B cell (primary cell): ENCODE measurements around the gene KIRREL3. TPM values are rescaled to one million over a fixed set of nuclear protein-coding genes. Genes with fewer than 3 reads are reported as not detected.

Experiments used
- ATAC-seq: fragments of 200-7000 bp; cut with Tn5 transposase; one replicate; pipeline ENCODE4 v1.10.0; 2021; ENCODE audit warnings: low read depth, mild to moderate bottlenecking, moderate number of reproducible peaks, moderate library complexity
- CTCF ChIA-PET: fragments of 350-600 bp; sonication (Branson Sonifier 250); formaldehyde crosslinking; loops from one replicate; lab custom pipeline; 2021; ENCODE audit warnings: antibody characterized with exemption, inconsistent platforms; lab: Charles Lee
- POLR2A ChIA-PET: fragments of 350-600 bp; sonication (Branson Sonifier 250); formaldehyde crosslinking; loops from one replicate; lab custom pipeline; 2021; ENCODE audit warnings: antibody characterized with exemption; lab: Charles Lee
- DNase-seq: peaks from one replicate; pipeline ENCODE4 v3.0.0; 2013
- H2AFZ ChIP-seq: 2 replicates; pipeline ENCODE4 v1.6.1; 2012; ENCODE audit warnings: mild to moderate bottlenecking, low read depth, low read length; ENCODE audit not compliant: insufficient read depth, poor library complexity, severe bottlenecking
- H3K27ac ChIP-seq, 2 donors: 1 replicate in 1 of 2; 2 replicates in 1 of 2; pipeline ENCODE4 v1.5.1; 2012 to 2013; ENCODE audit warnings: low read length in 2 of 2, mild to moderate bottlenecking in 2 of 2, moderate library complexity in 1 of 2
- H3K27me3 ChIP-seq, 4 experiments: fragments of 200-600 bp in 1 of 4; sonication (generic) in 1 of 4; replicated peaks in 1 of 4; 1 replicate in 2 of 4; 2 replicates in 2 of 4; pipeline versions ENCODE4 v1.6.1 to v1.7.0; 2013 to 2016; ENCODE audit warnings: low read length in 3 of 4, mild to moderate bottlenecking in 2 of 4, mixed read lengths in 1 of 4, moderate library complexity in 1 of 4; ENCODE audit not compliant: insufficient read depth in 4 of 4, control insufficient read depth in 3 of 4; ENCODE audit errors: control extremely low read depth in 1 of 4
- H3K36me3 ChIP-seq, 2 experiments: replicated peaks in 1 of 2; 1 replicate in 1 of 2; 2 replicates in 1 of 2; pipeline versions ENCODE4 v1.6.1 to v1.7.1; 2013; ENCODE audit warnings: low read length in 1 of 2; ENCODE audit not compliant: insufficient read depth in 2 of 2, control insufficient read depth in 1 of 2; ENCODE audit errors: control extremely low read depth in 1 of 2, extremely low read depth in 1 of 2
- H3K4me1 ChIP-seq, 2 donors: fragments of 200-600 bp in 1 of 2; sonication (generic) in 1 of 2; 1 replicate in 1 of 2; 2 replicates in 1 of 2; pipeline versions ENCODE4 v1.5.1 to v1.6.1; 2013 to 2017; ENCODE audit warnings: low read length in 2 of 2; ENCODE audit not compliant: control insufficient read depth in 2 of 2, insufficient read depth in 2 of 2
- H3K4me2 ChIP-seq: replicated peaks from 2 replicates; pipeline ENCODE3; 2012; ENCODE audit warnings: mild to moderate bottlenecking, low read depth, low read length; ENCODE audit not compliant: poor library complexity, severe bottlenecking
- H3K4me3 ChIP-seq, 5 experiments: fragments of 200-600 bp in 1 of 5; sonication (generic) in 1 of 5; 1 replicate in 3 of 5; 2 replicates in 2 of 5; pipeline versions ENCODE4 v1.5.1 to v1.7.0; 2011 to 2016; ENCODE audit warnings: low read length in 4 of 5, mild to moderate bottlenecking in 4 of 5, low read depth in 2 of 5, control low read depth in 1 of 5, moderate library complexity in 1 of 5; ENCODE audit not compliant: insufficient read depth in 1 of 5; ENCODE audit errors: control extremely low read depth in 1 of 5, extremely low read depth in 1 of 5
- H3K79me2 ChIP-seq: fragments of 200-600 bp; sonication (generic); one replicate; pipeline ENCODE4 v1.6.0; 2016; ENCODE audit warnings: low read length; ENCODE audit not compliant: control insufficient read depth, insufficient read depth
- H3K9ac ChIP-seq: fragments of 200-600 bp; sonication (generic); 2 replicates; pipeline ENCODE4 v1.6.1; 2017; ENCODE audit warnings: mild to moderate bottlenecking, low read length, moderate library complexity
- H3K9me3 ChIP-seq, 3 donors: one replicate each; pipeline versions ENCODE4 v1.6.1 to v1.7.1; 2013; ENCODE audit warnings: low read length in 2 of 3; ENCODE audit not compliant: control insufficient read depth in 2 of 3, insufficient read depth in 1 of 3; ENCODE audit errors: control extremely low read depth in 1 of 3
- H4K20me1 ChIP-seq: 2 replicates; pipeline ENCODE4 v1.6.0; 2012; ENCODE audit warnings: mild to moderate bottlenecking, low read length; ENCODE audit not compliant: insufficient read depth, control insufficient read depth, poor library complexity, severe bottlenecking
- H3K27ac Mint-ChIP-seq: one replicate; pipeline ENCODE4 v1.8.0; 2021; ENCODE audit warnings: mixed read lengths
- H3K27me3 Mint-ChIP-seq: one replicate; pipeline ENCODE4 v1.8.0; 2021; ENCODE audit warnings: mixed read lengths
- H3K4me1 Mint-ChIP-seq: one replicate; pipeline ENCODE4 v1.8.0; 2021; ENCODE audit warnings: mixed read lengths
- H3K4me3 Mint-ChIP-seq: one replicate; pipeline ENCODE4 v1.8.0; 2021; ENCODE audit warnings: mixed read lengths
- H3K9me3 Mint-ChIP-seq: one replicate; pipeline ENCODE4 v1.8.0; 2022; ENCODE audit warnings: mixed read lengths; ENCODE audit not compliant: insufficient read depth
- CTCF ChIP-seq: fragments of 200-600 bp; IDR thresholded peaks from one replicate; pipeline ENCODE4 v1.8.0; 2022; ENCODE audit warnings: antibody characterized with exemption, mild to moderate bottlenecking
- EZH2 ChIP-seq: IDR thresholded peaks from 2 replicates; pipeline ENCODE4 v1.6.1; 2012; ENCODE audit warnings: borderline replicate concordance, low read depth, mild to moderate bottlenecking, moderate library complexity, low read length; ENCODE audit not compliant: insufficient read depth, poor library complexity, severe bottlenecking
- WGBS: methylation state at CpG from one replicate; pipeline ENCODE4 v1.1.5; 2013; ENCODE audit warnings: missing lambda C conversion rate; ENCODE audit not compliant: insufficient coverage; 5-methylcytosine and 5-hydroxymethylcytosine counted together
- intact Hi-C: fragments of 100-400 bp; cut with micrococcal nuclease; formaldehyde crosslinking; loops from one replicate; pipeline ENCODE4 v1.10.0; 2022
- polyA plus RNA-seq: library from polyadenylated mRNA; depleted of rRNA; stranded (reverse); fragments of >200 nt; gene quantifications from 2 replicates; pipeline ENCODE4 v1.2.3, GENCODE V29; 2012
- total RNA-seq, 2 donors: library from RNA; stranded (reverse); fragments of 120-200 nt in 1 of 2; gene quantifications; 1 replicate in 1 of 2; 2 replicates in 1 of 2; pipeline versions ENCODE4 v1.2.3 to v1.2.4, GENCODE V29; 2013 to 2022

KIRREL3 gene
- total and polyA plus RNA-seq, 2 donors (not counting 1 experiment from before 2014, with no cell fraction given): not detected

GRCh38 chr11:126534141-126534805 is 466.3 kb downstream of the KIRREL3 start:
- H3K36me3 ChIP-seq: no peaks in the 10 kb centered on the region
- H3K9ac ChIP-seq: no peak overlapping the region
- H3K4me1 Mint-ChIP-seq: no peaks in the 10 kb centered on the region
- no peak for ATAC-seq
- TF ChIP-seq CTCF (no peak), EZH2 (no peak)
- no peak overlapping the region for H3K27ac ChIP-seq
- WGBS: 89% methylated on average over 16 of the region's 17 CpGs
- H3K27me3 ChIP-seq: no peaks in the 10 kb centered on the region
- intact Hi-C loops: no loop called here
- no peaks in the 10 kb centered on the region for H3K79me2 ChIP-seq
- DNase-seq: no peak
- H3K4me3 ChIP-seq: no peak overlapping the region
- H3K4me1 ChIP-seq: no peaks in the 10 kb centered on the region
- no peak overlapping the region for H2AFZ ChIP-seq
- H3K27ac Mint-ChIP-seq: no peak overlapping the region
- POLR2A ChIA-PET: no interaction called here
- no peak overlapping the region for H3K4me3 Mint-ChIP-seq
- H3K27me3 Mint-ChIP-seq: peaks cover 8% of the 10 kb centered on the region
- H4K20me1 ChIP-seq: no peaks in the 10 kb centered on the region
- CTCF ChIA-PET: no interaction called here
- no peak overlapping the region for H3K4me2 ChIP-seq
- no peaks in the 10 kb centered on the region for H3K9me3 Mint-ChIP-seq
- H3K9me3 ChIP-seq: no peaks in the 10 kb centered on the region

- H3K4me2 ChIP-seq: no peak overlapping the region
- no peak overlapping the region for H3K9ac ChIP-seq
- Mint-ChIP-seq H3K4me1 (no peaks in the 10 kb centered on the region), H3K27me3 (peaks cover 8% of the 10 kb centered on the region), H3K4me3 (no peak overlapping the region), H3K27ac (no peak overlapping the region), H3K9me3 (no peaks in the 10 kb centered on the region)
- H3K4me1 ChIP-seq: no peaks in the 10 kb centered on the region
- ATAC-seq (no peak), DNase-seq (no peak)
- ChIA-PET CTCF (no interaction called here), POLR2A (no interaction called here)
- no peak overlapping the region for H3K27ac ChIP-seq
- 50% methylated on average over 1 of the region's 6 CpGs for WGBS
- H4K20me1 ChIP-seq: no peaks in the 10 kb centered on the region
- no peaks in the 10 kb centered on the region for H3K9me3 ChIP-seq
- no peaks in the 10 kb centered on the region for H3K79me2 ChIP-seq
- H3K36me3 ChIP-seq: no peaks in the 10 kb centered on the region
- H2AFZ ChIP-seq: no peak overlapping the region
- no peak overlapping the region for H3K4me3 ChIP-seq
- intact Hi-C loops: no loop called here
- H3K27me3 ChIP-seq: no peaks in the 10 kb centered on the region
- TF ChIP-seq EZH2: no peak
- no peak for TF ChIP-seq CTCF
These were observed 467.0 kb downstream of the KIRREL3 start for GRCh38 chr11:126533560-126533959.
